Measurements from ENCODE around the gene NLRP12. TPM values are rescaled to one million over a fixed set of nuclear protein-coding genes. Genes with fewer than 3 reads are reported as not detected.
A peak's percentile ranks its signal among the peaks of the same experiment; 100 is the strongest.
"Not testable (repeated sequence)": the region's sequence is repeated elsewhere in the genome, so short reads cannot be mapped to it uniquely, and the experiment has no call there.

Gene NLRP12
- total RNA-seq, 1 experiment from 2014 or later = not detected

GRCh38 chr19:53832861-53833260 lies 8.7 kb upstream of the NLRP12 start:
- DNase-seq (ENCODE audit: low read depth) = not testable (repeated sequence)

GRCh38 chr19:53828531-53828930 lies 4.4 kb upstream of the NLRP12 start:
- DNase-seq (ENCODE audit: low read depth) = no peak

GRCh38 chr19:53826876-53827275 lies 2.8 kb upstream of the NLRP12 start:
- DNase-seq (ENCODE audit: low read depth) = no peak

- no peak for DNase-seq (ENCODE audit: low read depth)
Measured at GRCh38 chr19:53823380-53824120, 564 bp downstream of the NLRP12 start.

GRCh38 chr19:53819861-53820260 lies 4.3 kb downstream of the NLRP12 start:
- DNase-seq (ENCODE audit: low read depth) = no peak

- DNase-seq (ENCODE audit: low read depth) = no peak
Measured at GRCh38 chr19:53818756-53819155, 5.4 kb downstream of the NLRP12 start.

- peak; percentile 37 for DNase-seq (ENCODE audit: low read depth)
Measured at GRCh38 chr19:53813996-53814395, 10.1 kb downstream of the NLRP12 start.

GRCh38 chr19:53812335-53812734 lies 11.8 kb downstream of the NLRP12 start:
- no peak for DNase-seq (ENCODE audit: low read depth)

GRCh38 chr19:53810891-53811290 lies 13.2 kb downstream of the NLRP12 start:
- DNase-seq (ENCODE audit: low read depth) = no peak

- DNase-seq (ENCODE audit: low read depth) = no peak
Measured at GRCh38 chr19:53810187-53810546, 13.9 kb downstream of the NLRP12 start.

GRCh38 chr19:53809518-53810186 lies 14.5 kb downstream of the NLRP12 start:
- DNase-seq (ENCODE audit: low read depth) = peak; percentile 32

- DNase-seq (ENCODE audit: low read depth) = peak; percentile 72
Measured at GRCh38 chr19:53808710-53809125, 15.4 kb downstream of the NLRP12 start.

GRCh38 chr19:53801257-53801656 lies 22.9 kb downstream of the NLRP12 start:
- DNase-seq (ENCODE audit: low read depth) = no peak

GRCh38 chr19:53795019-53795418 lies 29.1 kb downstream of the NLRP12 start:
- DNase-seq (ENCODE audit: low read depth) = no peak

- peak; percentile 94 for DNase-seq (ENCODE audit: low read depth)
Measured at GRCh38 chr19:53792721-53793433, 31.2 kb downstream of the NLRP12 start.

- no peak for DNase-seq (ENCODE audit: low read depth)
Measured at GRCh38 chr19:53789708-53790678, 34.1 kb downstream of the NLRP12 start.

GRCh38 chr19:53787266-53787665 lies 36.8 kb downstream of the NLRP12 start:
- DNase-seq (ENCODE audit: low read depth) = no peak

GRCh38 chr19:53786744-53787143 lies 37.4 kb downstream of the NLRP12 start:
- no peak for DNase-seq (ENCODE audit: low read depth)

- no peak for DNase-seq (ENCODE audit: low read depth)
Measured at GRCh38 chr19:53785196-53785889, 38.8 kb downstream of the NLRP12 start.

- no peak for DNase-seq (ENCODE audit: low read depth)
Measured at GRCh38 chr19:53782698-53783097, 41.4 kb downstream of the NLRP12 start.

GRCh38 chr19:53781332-53781731 lies 42.8 kb downstream of the NLRP12 start:
- not testable (repeated sequence) for DNase-seq (ENCODE audit: low read depth)

Data from Daoy (cell line).